Endothelial cell of umbilical vein (primary cell): ENCODE results near the gene PTTG1IP. TPM values are rescaled to one million over a fixed set of nuclear protein-coding genes. Genes with fewer than 3 reads are reported as not detected.

Source experiments
- BruUV-seq: library from RNA; stranded (reverse); fragments of 400-500 nt; replicated peaks from 2 replicates; lab custom pipeline; 2021; lab: Mats Ljungman, UMichigan
- CTCF ChIA-PET: fragments of 300-600, 350-600 bp; sonication (Branson Sonifier 250); formaldehyde crosslinking; loops from one replicate; lab custom pipeline; 2021; ENCODE audit warnings: antibody characterized with exemption, inconsistent platforms; lab: Charles Lee
- POLR2A ChIA-PET: fragments of 300-600, 350-600 bp; sonication (Branson Sonifier 250); formaldehyde crosslinking; loops from one replicate; lab custom pipeline; 2021; ENCODE audit warnings: antibody characterized with exemption, inconsistent platforms; lab: Charles Lee
- DNase-seq: peaks from one replicate; pipeline ENCODE4 v3.0.0-alpha.2; 2011; ENCODE audit warnings: low read depth, low spot score
- FAIRE-seq: peaks from 2 replicates; lab custom pipeline; 2011; peaks lifted over from hg19 to GRCh38; lab: Jason Lieb, UNC
- H2AFZ ChIP-seq: 2 replicates; pipeline ENCODE4 v1.6.0; 2012; ENCODE audit warnings: low read depth, low read length, control low read depth, inconsistent platforms
- H3K27ac ChIP-seq: 2 replicates; pipeline ENCODE4 v1.5.1; 2011; ENCODE audit warnings: low read depth, mild to moderate bottlenecking, control low read depth, low read length, moderate library complexity; ENCODE audit not compliant: insufficient read depth
- H3K27me3 ChIP-seq, 2 experiments: 2 replicates each; pipeline versions ENCODE4 v1.6.0 to v1.6.1; 2011; ENCODE audit warnings: low read length in 2 of 2, mixed read lengths in 1 of 2; ENCODE audit not compliant: control insufficient read depth in 2 of 2, insufficient read depth in 2 of 2
- H3K36me3 ChIP-seq, 2 experiments: 2 replicates in 1 of 2; 3 replicates in 1 of 2; pipeline ENCODE4 v1.5.1; 2011; ENCODE audit warnings: low read length in 2 of 2, mild to moderate bottlenecking in 1 of 2, moderate library complexity in 1 of 2; ENCODE audit not compliant: control insufficient read depth in 2 of 2, insufficient read depth in 2 of 2; ENCODE audit errors: extremely low read depth in 1 of 2
- H3K4me1 ChIP-seq: 3 replicates; pipeline ENCODE4 v1.5.1; 2011; ENCODE audit warnings: mild to moderate bottlenecking, low read length; ENCODE audit not compliant: control insufficient read depth, insufficient read depth; ENCODE audit errors: extremely low read depth
- H3K4me2 ChIP-seq: 2 replicates; pipeline ENCODE4 v1.6.1; 2011; ENCODE audit warnings: low read length, control low read depth, mixed read lengths; ENCODE audit not compliant: insufficient read depth
- H3K4me3 ChIP-seq, 3 experiments: fragments of 200-600 bp in 1 of 3; sonication (generic), shearing (Covaris generic) in 1 of 3; replicated peaks in 1 of 3; 2 replicates each; pipeline ENCODE4 v1.5.1; 2011 to 2016; ENCODE audit warnings: control low read depth in 3 of 3, low read length in 3 of 3, mild to moderate bottlenecking in 2 of 3, inconsistent platforms in 1 of 3, low read depth in 1 of 3, moderate library complexity in 1 of 3; ENCODE audit not compliant: insufficient read depth in 1 of 3
- H3K79me2 ChIP-seq: 2 replicates; pipeline ENCODE4 v1.6.0; 2012; ENCODE audit warnings: low read length, inconsistent platforms; ENCODE audit not compliant: control insufficient read depth, insufficient read depth
- H3K9ac ChIP-seq: replicated peaks from 2 replicates; pipeline ENCODE3; 2011; ENCODE audit warnings: low read length, control low read depth; ENCODE audit not compliant: insufficient read depth; ENCODE audit errors: extremely low read depth
- H3K9me1 ChIP-seq: replicated peaks from 3 replicates; pipeline ENCODE4 v1.6.0; 2011; ENCODE audit warnings: mild to moderate bottlenecking, low read length; ENCODE audit not compliant: control insufficient read depth, insufficient read depth; ENCODE audit errors: extremely low read depth
- H3K9me3 ChIP-seq: replicated peaks from 2 replicates; pipeline ENCODE4 v1.5.1; 2012; ENCODE audit warnings: low read length, inconsistent platforms; ENCODE audit not compliant: control insufficient read depth, insufficient read depth
- H4K20me1 ChIP-seq: replicated peaks from 2 replicates; pipeline ENCODE3; 2011; ENCODE audit warnings: mild to moderate bottlenecking, low read length; ENCODE audit not compliant: control insufficient read depth, insufficient read depth; ENCODE audit errors: extremely low read depth
- CTCF ChIP-seq, 2 donors: IDR thresholded peaks; 1 replicate in 1 of 2; 2 replicates in 1 of 2; pipeline ENCODE4 v1.5.1; 2011; ENCODE audit warnings: low read length in 2 of 2, mild to moderate bottlenecking in 2 of 2, moderate library complexity in 2 of 2, control low read depth in 1 of 2, inconsistent platforms in 1 of 2, low read depth in 1 of 2; ENCODE audit not compliant: insufficient read depth in 1 of 2; ENCODE audit errors: extremely low read depth in 1 of 2
- EZH2 ChIP-seq: IDR thresholded peaks from 2 replicates; pipeline ENCODE4 v1.6.1; 2012; ENCODE audit warnings: borderline replicate concordance, low read depth, mild to moderate bottlenecking, moderate library complexity, low read length, inconsistent platforms; ENCODE audit not compliant: severe bottlenecking
- FOS ChIP-seq: IDR thresholded peaks from 2 replicates; pipeline ENCODE4 v1.6.1; 2011; ENCODE audit warnings: mild to moderate bottlenecking, low read length, moderate library complexity, borderline replicate concordance; ENCODE audit not compliant: insufficient read depth
- GATA2 ChIP-seq: IDR thresholded peaks from 2 replicates; pipeline ENCODE4 v1.7.0; 2011; ENCODE audit warnings: low read depth, mild to moderate bottlenecking, moderate library complexity, mixed read lengths, low read length; ENCODE audit not compliant: insufficient read length, insufficient read depth
- JUN ChIP-seq: IDR thresholded peaks from 2 replicates; pipeline ENCODE4 v1.6.1; 2011; ENCODE audit warnings: borderline replicate concordance, low read depth; ENCODE audit not compliant: insufficient read length, insufficient read depth
- MAX ChIP-seq: IDR thresholded peaks from 2 replicates; pipeline ENCODE4 v1.6.1; 2011; ENCODE audit not compliant: insufficient read depth, insufficient read length
- MYC ChIP-seq: IDR thresholded peaks from one replicate; pipeline ENCODE4 v1.6.1; 2011; ENCODE audit warnings: mild to moderate bottlenecking, low read depth, low read length
- POLR2A ChIP-seq: IDR thresholded peaks from 2 replicates; pipeline ENCODE4 v1.6.1; 2012; ENCODE audit warnings: low read depth, mild to moderate bottlenecking, control low read depth, low read length
- POLR2AphosphoS5 ChIP-seq: IDR thresholded peaks from 2 replicates; pipeline ENCODE4 v1.6.1; 2012; ENCODE audit warnings: low read depth, mild to moderate bottlenecking, control low read depth, low read length, moderate library complexity; ENCODE audit not compliant: insufficient read depth
- dilution Hi-C: fragments of 300-500 bp; cut with MboI; formaldehyde crosslinking; loops from one replicate; pipeline ENCODE4 v1.15.0; 2019; ENCODE audit warnings: low sequenced_read_pairs; ENCODE audit not compliant: extremely low pct_ligation_motif_present
- intact Hi-C: fragments of 100-400 bp; cut with micrococcal nuclease; formaldehyde crosslinking; loops from one replicate; pipeline ENCODE4 v1.10.0; 2022
- polyA plus RNA-seq, 4 experiments: library from polyadenylated mRNA; depleted of rRNA in 3 of 4; stranded (reverse) in 3 of 4; unstranded in 1 of 4; fragments of >200 nt; gene quantifications; 2 replicates each; pipeline versions ENCODE4 v1.2.1 to v1.2.3, GENCODE V29; 2011 to 2012; ENCODE audit warnings: missing spikeins in 1 of 4
- total RNA-seq: library from RNA; stranded (reverse); gene quantifications from 2 replicates; pipeline ENCODE4 v1.2.3, GENCODE V29; 2021

Gene PTTG1IP
- total and polyA plus RNA-seq, 2 donors (not counting 3 experiments of a cell fraction or from before 2014, with no cell fraction given) = 342 to 415 TPM

- Histone ChIP-seq H3K4me2 (no peak overlapping the region), H3K9me3 (no peaks in the 10 kb centered on the region), H3K4me1 (peaks cover 2% of the 10 kb centered on the region), H3K27me3 (no peaks in the 10 kb centered on the region), H3K9ac (no peak overlapping the region), H3K4me3 (no peak overlapping the region), H2AFZ (no peak overlapping the region), H4K20me1 (no peaks in the 10 kb centered on the region), H3K36me3 (no peaks in the 10 kb centered on the region), H3K27ac (no peak overlapping the region), H3K79me2 (no peaks in the 10 kb centered on the region), H3K9me1 (no peaks in the 10 kb centered on the region)
- CTCF ChIA-PET = interaction anchor here (3.3 kb wide), 1 partner anchor 11 kb away, joined by 11 read pairs; no protein-coding TSS in a partner anchor
- POLR2A ChIA-PET = no interaction called here
- DNase-seq = no peak
- no TSS peak for BruUV-seq
- intact Hi-C loops (no loop called here), dilution Hi-C loops (no loop called here)
- FAIRE-seq = no peak
- TF ChIP-seq POLR2AphosphoS5 (no peak), EZH2 (no peak), CTCF (IDR thresholded peaks at IDR 0.05; ENCODE audit: extremely low read depth in 1 of 2, insufficient read depth in 1 of 2, low read depth in 1 of 2, low read length in 2 of 2) (no peak), POLR2A (no peak), FOS (no peak), JUN (no peak), MAX (no peak), MYC (no peak), GATA2 (no peak)
Measured at GRCh38 chr21:44905728-44906090, 32.2 kb upstream of the PTTG1IP start.
